Neuronal stem cell (in vitro differentiated cells): ENCODE measurements around the gene CTF1.
A peak's percentile ranks its signal among the peaks of the same experiment; 100 is the strongest.

Experiments
- DNase-seq: peaks from one replicate; pipeline ENCODE4 v3.0.0-alpha.2; 2013; ENCODE audit warnings: low spot score
- H2AFZ ChIP-seq: one replicate; pipeline ENCODE4 v1.6.1; 2013; ENCODE audit warnings: mild to moderate bottlenecking, low read length, inconsistent platforms
- H2AK5ac ChIP-seq: 2 replicates; pipeline ENCODE4 v1.6.1; 2013; ENCODE audit warnings: low read depth, mild to moderate bottlenecking, inconsistent platforms, low read length, moderate library complexity, mixed read lengths
- H2BK120ac ChIP-seq: 2 replicates; pipeline ENCODE4 v1.6.1; 2013; ENCODE audit warnings: low read depth, mild to moderate bottlenecking, inconsistent platforms, low read length, moderate library complexity, mixed read lengths
- H2BK12ac ChIP-seq: one replicate; pipeline ENCODE4 v1.6.1; 2013; ENCODE audit warnings: low read length, inconsistent platforms
- H2BK15ac ChIP-seq: 2 replicates; pipeline ENCODE4 v1.6.1; 2013; ENCODE audit warnings: mild to moderate bottlenecking, low read length, inconsistent platforms, mixed read lengths
- H2BK5ac ChIP-seq: one replicate; pipeline ENCODE4 v1.6.1; 2013; ENCODE audit warnings: inconsistent platforms, mild to moderate bottlenecking, low read length, moderate library complexity
- H3K14ac ChIP-seq: one replicate; pipeline ENCODE4 v1.6.1; 2013; ENCODE audit warnings: low read length, inconsistent platforms
- H3K18ac ChIP-seq: 2 replicates; pipeline ENCODE4 v1.6.1; 2013; ENCODE audit warnings: low read length, inconsistent platforms
- H3K23ac ChIP-seq: 2 replicates; pipeline ENCODE4 v1.6.1; 2013; ENCODE audit warnings: low read depth, mild to moderate bottlenecking, mixed read lengths, low read length, inconsistent platforms; ENCODE audit not compliant: poor library complexity
- H3K27ac ChIP-seq: replicated peaks from 3 replicates; pipeline ENCODE4 v1.5.1; 2013; ENCODE audit warnings: low read length, inconsistent platforms
- H3K27me3 ChIP-seq, 3 experiments: 2 replicates each; pipeline ENCODE4 v1.6.1; 2013; ENCODE audit warnings: low read length in 3 of 3, mild to moderate bottlenecking in 2 of 3, inconsistent platforms in 1 of 3, low read depth in 1 of 3, mixed read lengths in 1 of 3, moderate library complexity in 1 of 3; ENCODE audit not compliant: control insufficient read depth in 3 of 3, insufficient read depth in 3 of 3
- H3K36me3 ChIP-seq, 2 donors: replicated peaks in 1 of 2; 2 replicates each; pipeline ENCODE4 v1.6.1; 2013; ENCODE audit warnings: low read length in 2 of 2; ENCODE audit not compliant: control insufficient read depth in 2 of 2, insufficient read depth in 2 of 2
- H3K4ac ChIP-seq: 2 replicates; pipeline ENCODE4 v1.6.1; 2013; ENCODE audit warnings: inconsistent platforms, mild to moderate bottlenecking, low read length, moderate library complexity
- H3K4me1 ChIP-seq, 2 donors: 1 replicate in 1 of 2; 2 replicates in 1 of 2; pipeline ENCODE4 v1.6.1; 2013; ENCODE audit warnings: low read length in 2 of 2, low read depth in 1 of 2; ENCODE audit not compliant: control insufficient read depth in 2 of 2, insufficient read depth in 1 of 2
- H3K4me2 ChIP-seq: one replicate; pipeline ENCODE4 v1.6.1; 2013; ENCODE audit warnings: mild to moderate bottlenecking, low read length, inconsistent platforms; ENCODE audit not compliant: insufficient read depth, poor library complexity, severe bottlenecking
- H3K4me3 ChIP-seq, 2 donors: 2 replicates each; pipeline ENCODE4 v1.5.1; 2013; ENCODE audit warnings: low read length in 2 of 2, mild to moderate bottlenecking in 2 of 2, inconsistent platforms in 1 of 2, moderate library complexity in 1 of 2
- H3K79me1 ChIP-seq: one replicate; pipeline ENCODE4 v1.6.1; 2013; ENCODE audit warnings: low read depth, mild to moderate bottlenecking, inconsistent platforms, low read length, moderate library complexity
- H3K9ac ChIP-seq: one replicate; pipeline ENCODE4 v1.6.1; 2013; ENCODE audit warnings: mild to moderate bottlenecking, low read depth, low read length, inconsistent platforms; ENCODE audit not compliant: poor library complexity
- H3K9me3 ChIP-seq, 2 donors: replicated peaks in 1 of 2; 2 replicates each; pipeline versions ENCODE3 to v1.6.1; 2013; ENCODE audit warnings: low read length in 2 of 2, mild to moderate bottlenecking in 2 of 2, inconsistent platforms in 1 of 2, low read depth in 1 of 2, mixed read lengths in 1 of 2, moderate library complexity in 1 of 2; ENCODE audit not compliant: control insufficient read depth in 2 of 2, insufficient read depth in 1 of 2
- H4K8ac ChIP-seq: one replicate; pipeline ENCODE4 v1.6.1; 2013; ENCODE audit warnings: low read depth, mild to moderate bottlenecking, inconsistent platforms, low read length, moderate library complexity
- H4K91ac ChIP-seq: one replicate; pipeline ENCODE4 v1.6.1; 2013; ENCODE audit warnings: low read length, low read depth, mild to moderate bottlenecking, inconsistent platforms; ENCODE audit not compliant: poor library complexity
- WGBS, 2 donors: extraction: QIAGEN DNeasy Blood & Tissue Kit; methylation state at CpG; one replicate each; pipeline ENCODE4 v1.1.7; 2013; ENCODE audit warnings: missing lambda C conversion rate in 2 of 2, mixed read lengths in 1 of 2; ENCODE audit not compliant: insufficient read length in 2 of 2, insufficient replicate concordance in 1 of 2; ENCODE audit errors: extremely low coverage in 2 of 2; 5-methylcytosine and 5-hydroxymethylcytosine counted together

Gene CTF1

DNA sequence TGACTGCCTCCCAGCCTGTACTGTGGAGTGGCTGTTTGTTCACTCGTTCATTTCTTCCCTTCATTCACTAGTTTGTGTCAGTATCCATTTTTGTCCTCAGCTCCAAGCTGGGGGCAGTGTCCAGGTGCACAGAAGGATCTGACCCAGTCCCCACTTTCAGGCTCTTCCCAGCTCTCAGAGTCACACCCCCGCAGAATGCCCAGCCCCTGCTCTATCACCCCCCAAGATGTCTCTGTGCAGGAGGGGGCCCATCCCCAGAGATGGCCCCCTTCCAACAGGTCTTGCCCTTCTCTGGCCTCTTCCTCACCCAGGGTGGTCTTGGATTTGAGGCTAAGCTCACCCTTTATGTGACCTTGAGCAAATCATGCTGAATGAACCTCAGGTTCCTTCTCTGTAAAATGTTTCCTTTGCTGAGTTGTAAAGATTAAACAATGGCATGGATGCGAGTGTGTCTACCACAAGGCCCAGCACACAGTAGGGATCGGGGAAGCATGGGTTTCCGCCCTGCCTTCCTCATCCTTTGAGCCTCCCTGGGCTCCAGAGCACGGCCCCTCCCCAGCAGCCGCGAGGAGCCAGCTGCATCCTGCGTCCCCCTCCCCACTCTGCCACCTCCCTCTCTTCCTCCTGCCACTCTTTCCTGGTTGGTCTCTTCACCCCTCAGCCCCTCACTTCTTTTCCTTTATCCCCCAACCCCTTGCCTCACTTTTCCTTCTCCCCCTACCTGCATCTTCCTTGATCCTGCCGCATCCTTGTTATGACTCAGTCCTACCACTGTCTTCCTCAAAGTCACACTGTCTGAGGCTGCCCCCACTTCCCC is 29.8 kb downstream of the CTF1 start:
- Histone ChIP-seq H2BK120ac (no peak overlapping the region), H2AK5ac (no peak overlapping the region), H3K4me2 (no peak overlapping the region), H3K14ac (no peak overlapping the region), H3K27ac (no peak overlapping the region), H3K79me1 (peaks cover 12% of the 10 kb centered on the region), H4K91ac (no peak overlapping the region), H2AFZ (no peak overlapping the region), H3K9ac (no peak overlapping the region), H3K23ac (no peak overlapping the region), H4K8ac (no peak overlapping the region), H3K9me3 (no peaks in the 10 kb centered on the region), H3K36me3 (peaks cover 37 to 52% of the 10 kb centered on the region in 2 donors), H3K4ac (no peak overlapping the region), H2BK15ac (no peak overlapping the region), H3K18ac (no peak overlapping the region), H3K4me3 (no peak overlapping the region), H3K4me1 (peaks cover 7 to 8% of the 10 kb centered on the region in 2 donors), H2BK5ac (peak overlapping the region; percentile 40), H3K27me3 (no peaks in the 10 kb centered on the region), H2BK12ac (no peak overlapping the region)
- DNase-seq = no peak
- WGBS, 2 donors = no CpG with 5 or more reads among the region's 10 CpGs

DNA sequence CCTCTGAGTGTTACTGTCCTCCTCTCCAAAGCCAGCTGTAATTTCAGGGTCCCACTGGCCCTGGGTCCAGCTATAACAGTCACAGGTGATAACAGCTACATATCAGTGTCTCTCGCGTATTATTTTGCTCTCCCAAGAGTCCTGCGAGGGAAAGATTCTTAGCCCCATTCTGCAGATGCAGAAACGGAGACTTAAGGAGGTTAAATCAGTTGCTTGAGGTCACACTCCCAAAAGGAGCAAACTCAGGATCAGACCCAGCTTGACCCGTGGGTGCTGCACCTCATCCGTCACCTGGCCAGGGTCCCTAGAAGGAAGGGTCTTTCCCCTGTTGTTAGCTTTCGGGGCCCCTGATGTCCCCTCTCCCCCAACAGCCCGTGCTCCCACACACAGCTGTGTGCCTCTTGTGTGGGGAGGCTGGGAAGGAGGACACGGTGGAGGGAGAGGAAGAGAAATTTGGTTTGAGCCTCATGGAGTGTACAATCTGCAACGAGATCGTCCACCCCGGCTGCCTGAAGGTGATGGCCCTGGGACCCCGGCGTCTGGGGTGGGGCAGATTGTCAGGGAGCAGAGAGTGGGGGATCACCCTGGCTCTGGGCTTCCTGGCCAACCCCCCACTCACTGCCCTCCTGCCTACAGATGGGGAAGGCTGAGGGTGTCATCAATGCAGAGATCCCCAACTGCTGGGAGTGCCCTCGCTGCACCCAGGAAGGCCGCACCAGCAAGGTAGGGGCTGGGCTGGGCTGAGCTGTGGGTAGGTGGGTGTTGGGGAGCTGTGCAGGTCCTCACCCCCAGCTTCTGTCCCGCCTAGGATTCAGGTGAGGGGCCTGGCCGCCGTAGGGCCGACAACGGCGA is 30.7 kb downstream of the CTF1 start:
- Histone ChIP-seq H3K9me3 (no peaks in the 10 kb centered on the region), H3K18ac (peak overlapping the region; percentile 42), H3K23ac (no peak overlapping the region), H3K4ac (no peak overlapping the region), H3K79me1 (peaks cover 12% of the 10 kb centered on the region), H2BK12ac (no peak overlapping the region), H3K27ac (no peak overlapping the region), H2BK120ac (no peak overlapping the region), H2BK15ac (no peak overlapping the region), H3K9ac (no peak overlapping the region), H2AFZ (no peak overlapping the region), H3K36me3 (peaks cover 42 to 62% of the 10 kb centered on the region in 2 donors), H3K14ac (no peak overlapping the region), H4K8ac (no peak overlapping the region), H2AK5ac (peak overlapping the region; percentile 22), H3K4me1 (peaks cover 5 to 6% of the 10 kb centered on the region in 2 donors), H3K4me2 (no peak overlapping the region), H4K91ac (no peak overlapping the region), H3K27me3 (no peaks in the 10 kb centered on the region), H3K4me3 (no peak overlapping the region), H2BK5ac (no peak overlapping the region)
- DNase-seq = no peak
- WGBS, 2 donors = no CpG with 5 or more reads among the region's 22 CpGs

DNA sequence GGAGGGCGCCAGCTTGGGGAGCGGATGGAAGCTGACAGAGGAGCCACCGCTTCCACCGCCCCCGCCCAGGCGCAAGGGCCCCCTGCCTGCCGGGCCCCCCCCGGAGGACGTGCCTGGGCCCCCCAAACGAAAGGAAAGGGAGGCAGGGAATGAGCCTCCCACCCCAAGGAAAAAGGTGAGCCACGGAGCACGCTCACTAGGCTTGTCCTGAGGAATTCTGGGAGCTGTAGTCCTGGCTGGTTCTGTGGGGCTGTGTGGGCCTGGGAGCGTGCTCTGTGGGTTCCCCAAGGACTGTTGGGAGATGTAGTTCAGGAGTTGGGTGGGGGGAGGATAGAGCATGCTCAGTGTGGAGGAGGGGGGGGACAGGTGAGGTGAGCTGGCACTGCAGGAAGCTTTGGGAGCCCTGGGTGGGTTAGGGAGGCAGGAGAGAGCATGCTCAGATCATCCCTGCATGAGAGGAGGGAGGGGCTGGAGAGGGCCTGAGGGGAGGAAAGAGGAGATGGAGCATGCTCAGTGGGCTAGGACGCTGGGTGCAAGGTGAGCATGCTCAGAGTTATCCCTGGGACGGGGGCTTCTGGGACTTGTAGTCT is 31.5 kb downstream of the CTF1 start:
- no peaks in the 10 kb centered on the region for H3K27me3 ChIP-seq
- H3K4ac ChIP-seq = no peak overlapping the region
- no peaks in the 10 kb centered on the region for H3K9me3 ChIP-seq
- no peak overlapping the region for H3K14ac ChIP-seq
- no peak overlapping the region for H3K23ac ChIP-seq
- no peak overlapping the region for H2BK15ac ChIP-seq
- H2BK120ac ChIP-seq = no peak overlapping the region
- no peak overlapping the region for H3K27ac ChIP-seq
- no CpG with 5 or more reads among the region's 15 CpGs for WGBS, 2 donors
- peak overlapping the region; percentile 75 for H3K18ac ChIP-seq
- no peak overlapping the region for H3K4me3 ChIP-seq
- no peak overlapping the region for H3K9ac ChIP-seq
- H2AK5ac ChIP-seq = no peak overlapping the region
- no peak overlapping the region for H2BK12ac ChIP-seq
- H3K79me1 ChIP-seq = peaks cover 12% of the 10 kb centered on the region
- H4K8ac ChIP-seq = peak overlapping the region; percentile 25
- no peak overlapping the region for H2AFZ ChIP-seq
- DNase-seq = peak; percentile 48
- peaks cover 47 to 69% of the 10 kb centered on the region in 2 donors for H3K36me3 ChIP-seq
- H4K91ac ChIP-seq = no peak overlapping the region
- H2BK5ac ChIP-seq = no peak overlapping the region
- peaks cover 5 to 6% of the 10 kb centered on the region in 2 donors for H3K4me1 ChIP-seq
- no peak overlapping the region for H3K4me2 ChIP-seq

DNA sequence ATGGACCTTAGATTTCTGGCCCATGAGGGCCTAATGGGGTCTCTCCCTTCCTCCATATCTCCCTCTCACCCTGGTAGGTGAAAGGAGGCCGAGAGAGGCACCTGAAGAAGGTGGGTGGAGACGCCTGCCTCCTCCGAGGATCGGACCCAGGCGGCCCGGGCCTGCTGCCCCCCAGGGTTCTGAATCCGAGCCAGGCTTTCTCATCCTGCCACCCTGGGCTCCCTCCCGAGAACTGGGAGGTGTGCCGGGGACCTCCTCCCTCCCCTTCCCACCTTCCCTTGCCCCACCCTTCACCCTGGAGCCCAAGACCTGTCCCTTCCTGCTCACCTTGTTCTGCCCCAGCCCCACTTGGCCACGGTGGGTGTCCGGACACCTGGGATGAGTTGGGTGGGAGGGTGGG is 32.0 kb downstream of the CTF1 start:
- no peak for DNase-seq
- Histone ChIP-seq H2BK5ac (no peak overlapping the region), H3K27ac (no peak overlapping the region), H3K23ac (no peak overlapping the region), H4K8ac (no peak overlapping the region), H3K9ac (no peak overlapping the region), H2BK12ac (no peak overlapping the region), H3K36me3 (peaks cover 47 to 73% of the 10 kb centered on the region in 2 donors), H3K4me2 (no peak overlapping the region), H3K18ac (no peak overlapping the region), H3K9me3 (no peaks in the 10 kb centered on the region), H2BK15ac (no peak overlapping the region), H2AK5ac (no peak overlapping the region), H2AFZ (no peak overlapping the region), H2BK120ac (no peak overlapping the region), H3K79me1 (peaks cover 12% of the 10 kb centered on the region), H4K91ac (no peak overlapping the region), H3K4me1 (peaks cover 5 to 6% of the 10 kb centered on the region in 2 donors), H3K27me3 (no peaks in the 10 kb centered on the region), H3K4ac (no peak overlapping the region), H3K4me3 (no peak overlapping the region), H3K14ac (no peak overlapping the region)
- WGBS, 2 donors = no CpG with 5 or more reads among the region's 11 CpGs
